ENCODE measurements around the gene ESPL1. TPM values are rescaled to one million over a fixed set of nuclear protein-coding genes. Genes with fewer than 3 reads are reported as not detected.

Gene ESPL1
- total RNA-seq, 4 donors from 2014 or later, result 0.13 to 1.5 (median 0.52) TPM

DNA sequence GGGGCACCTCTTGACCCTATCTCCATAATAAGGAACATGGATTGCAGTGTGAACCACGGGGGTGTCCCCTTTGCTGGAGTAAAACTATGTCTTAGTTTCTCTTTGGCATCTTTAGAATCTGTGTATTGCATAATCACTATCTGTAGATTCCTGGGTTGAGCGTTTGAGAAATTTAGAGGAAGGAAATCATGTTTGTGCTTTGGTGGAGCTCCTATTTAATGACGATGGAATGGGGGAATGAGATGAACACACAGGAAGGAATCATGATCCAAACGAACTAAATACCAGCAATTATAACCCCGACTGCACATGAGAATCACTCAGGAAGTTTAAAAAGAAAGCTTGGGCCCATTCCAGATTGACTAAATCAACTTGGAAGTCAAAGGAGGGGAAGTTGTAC, 30.1 kb downstream of the ESPL1 start:
- intact Hi-C loops (cut with DNase I), result no loop called here
- no peaks in the 10 kb centered on the region for H3K27me3 ChIP-seq
- H3K4me1 ChIP-seq, result peaks cover 40 to 52% of the 10 kb centered on the region in 2 donors
- peak overlapping the region in 2 of 3 donors; percentile 68 to 76 for H3K27ac ChIP-seq
- peaks cover 8 to 20% of the 10 kb centered on the region in 2 donors for H3K36me3 ChIP-seq
- DNase-seq, result no peak
- TF ChIP-seq CTCF (IDR thresholded peaks at IDR 0.05) (no peak), POLR2A (IDR thresholded peaks at IDR 0.05) (no peak)
- 30 to 42% methylated on average over 5 of the region's 5 CpGs for WGBS, 2 donors
- no peaks in the 10 kb centered on the region for H3K9me3 ChIP-seq
- no peak overlapping the region for H3K4me3 ChIP-seq (replicated peaks in 1 of 3)

- Histone ChIP-seq H3K27me3 (no peaks in the 10 kb centered on the region), H3K36me3 (peaks cover 10 to 23% of the 10 kb centered on the region in 2 donors), H3K9me3 (no peaks in the 10 kb centered on the region), H3K4me1 (peaks cover 40 to 52% of the 10 kb centered on the region in 2 donors), H3K4me3 (replicated peaks in 1 of 3) (peak overlapping the region in 1 of 3 donors; percentile 67), H3K27ac (peak overlapping the region; percentile 11 to 76 (median 68))
- TF ChIP-seq POLR2A (IDR thresholded peaks at IDR 0.05) (no peak), CTCF (IDR thresholded peaks at IDR 0.05) (peak in 1 of 6 experiments; percentile 8)
- intact Hi-C loops (cut with DNase I), result no loop called here
- 69 to 74% methylated on average over 5 of the region's 5 CpGs for WGBS, 2 donors
- DNase-seq, result no peak
Measured at GRCh38 chr12:53299101-53299453, 31.0 kb downstream of the ESPL1 start.

DNA sequence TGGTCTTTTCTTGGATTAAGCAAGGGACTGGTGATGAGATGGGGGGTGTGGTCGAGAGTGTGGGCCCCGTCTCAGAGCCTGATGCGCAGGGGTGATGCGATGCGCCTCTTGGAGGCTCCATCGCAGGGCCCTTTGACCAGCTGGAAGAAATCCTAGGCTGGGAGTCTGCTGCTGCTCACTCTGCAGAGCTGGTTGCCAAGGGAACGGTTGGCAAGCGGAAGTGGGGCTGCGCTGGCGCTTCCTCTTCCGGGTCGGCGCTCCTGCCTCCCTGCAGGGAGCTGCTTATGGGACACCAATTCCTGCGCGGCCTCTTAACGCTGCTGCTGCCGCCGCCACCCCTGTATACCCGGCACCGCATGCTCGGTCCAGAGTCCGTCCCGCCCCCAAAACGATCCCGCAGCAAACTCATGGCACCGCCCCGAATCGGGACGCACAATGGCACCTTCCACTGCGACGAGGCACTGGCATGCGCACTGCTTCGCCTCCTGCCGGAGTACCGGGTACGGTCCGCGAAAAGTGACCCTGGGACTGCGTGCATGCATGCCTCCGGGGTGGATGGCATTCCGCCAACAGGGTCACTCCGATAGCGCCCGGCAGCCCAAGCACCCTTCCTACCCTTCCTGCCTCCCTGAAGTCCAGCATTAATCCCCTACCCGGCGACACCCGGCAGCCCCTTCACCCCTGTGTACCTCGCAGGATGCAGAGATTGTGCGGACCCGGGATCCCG, 31.5 kb downstream of the ESPL1 start, which contains the start of gene MYG1:
TSS of gene MYG1 (plus strand) at position 242 of the 727 bp plus-strand sequence. CDS start at position 285, 43 bp downstream.
- 2 to 3% methylated on average over 33 to 43 of the region's 51 CpGs for WGBS, 2 donors
- Histone ChIP-seq H3K4me1 (peaks cover 40 to 50% of the 10 kb centered on the region in 2 donors), H3K27ac (peak within 1 kb of the TSS; percentile 11 to 76 (median 68)), H3K9me3 (no peaks in the 10 kb centered on the region), H3K4me3 (replicated peaks in 1 of 3) (peak within 1 kb of the TSS; percentile 37 to 67 (median 67)), H3K36me3 (peaks cover 10 to 23% of the 10 kb centered on the region in 2 donors), H3K27me3 (no peaks in the 10 kb centered on the region)
- TF ChIP-seq CTCF (IDR thresholded peaks at IDR 0.05), result peak in 1 of 6 experiments; percentile 25
- TF ChIP-seq POLR2A (IDR thresholded peaks at IDR 0.05), result peak in 1 of 2 donors; percentile 61
- peak; percentile 81 to 83 for DNase-seq
- intact Hi-C loops (cut with DNase I), result no loop called here

DNA sequence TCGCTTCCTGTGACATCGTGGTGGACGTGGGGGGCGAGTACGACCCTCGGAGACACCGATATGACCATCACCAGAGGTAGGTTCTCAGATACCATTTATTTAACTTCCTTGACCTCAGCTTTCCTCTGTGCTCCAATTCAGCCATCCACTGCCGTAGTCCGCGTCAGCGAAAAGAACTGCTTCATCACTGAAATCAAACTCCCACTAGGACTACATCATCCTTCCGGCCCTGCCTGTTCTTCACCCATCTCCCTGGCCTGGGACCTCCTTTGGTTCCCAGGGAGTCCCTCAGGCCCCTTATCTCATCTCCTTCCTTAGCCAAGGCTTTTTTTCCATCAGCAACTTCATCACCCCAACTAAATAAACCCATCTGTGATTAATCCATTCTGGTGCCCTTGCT, 32.1 kb downstream of the ESPL1 start:
- H3K36me3 ChIP-seq, result peaks cover 10 to 23% of the 10 kb centered on the region in 2 donors
- H3K4me1 ChIP-seq, result peaks cover 37 to 45% of the 10 kb centered on the region in 2 donors
- no peak for DNase-seq
- WGBS, 2 donors, result 3 to 4% methylated on average over 12 of the region's 12 CpGs
- no peaks in the 10 kb centered on the region for H3K27me3 ChIP-seq
- intact Hi-C loops (cut with DNase I), result no loop called here
- TF ChIP-seq CTCF (IDR thresholded peaks at IDR 0.05), result no peak
- TF ChIP-seq POLR2A (IDR thresholded peaks at IDR 0.05), result no peak
- peak overlapping the region in 2 of 3 donors; percentile 43 to 68 for H3K27ac ChIP-seq
- peak overlapping the region in 2 of 3 donors; percentile 67 for H3K4me3 ChIP-seq (replicated peaks in 1 of 3)
- H3K9me3 ChIP-seq, result no peaks in the 10 kb centered on the region

- intact Hi-C loops (cut with DNase I), result no loop called here
- Histone ChIP-seq H3K9me3 (no peaks in the 10 kb centered on the region), H3K27ac (no peak overlapping the region), H3K4me1 (peaks cover 16 to 25% of the 10 kb centered on the region in 2 donors), H3K4me3 (replicated peaks in 1 of 3) (no peak overlapping the region), H3K27me3 (no peaks in the 10 kb centered on the region), H3K36me3 (peaks cover 29 to 46% of the 10 kb centered on the region in 2 donors)
- no peak for TF ChIP-seq CTCF (IDR thresholded peaks at IDR 0.05)
- TF ChIP-seq POLR2A (IDR thresholded peaks at IDR 0.05), result no peak
- no peak for DNase-seq
- 93 to 96% methylated on average over 3 to 5 of the region's 5 CpGs for WGBS, 2 donors
Measured at GRCh38 chr12:53302903-53303302, 34.8 kb downstream of the ESPL1 start.
